Cardiac muscle cell (in vitro differentiated cells and primary cell): Measurements from ENCODE around the gene SH3RF3. TPM values are rescaled to one million over a fixed set of nuclear protein-coding genes. Genes with fewer than 3 reads are reported as not detected.
"Not testable (repeated sequence)": the region's sequence is repeated elsewhere in the genome, so short reads cannot be mapped to it uniquely, and the experiment has no call there.

Experiments used
- DNase-seq, 2 donors: peaks; one replicate each; pipeline versions ENCODE4 v3.0.0 to v3.0.0-alpha.2; 2010 to 2017; ENCODE audit warnings: low read depth in 1 of 2, low spot score in 1 of 2
- H3K27ac ChIP-seq: fragments of 200-600 bp; sonication (generic); 2 replicates; pipeline ENCODE4 v1.5.1; 2016
- H3K27me3 ChIP-seq: fragments of 200-600 bp; sonication (generic); 2 replicates; pipeline ENCODE4 v1.6.0; 2016; ENCODE audit warnings: control low read depth
- H3K36me3 ChIP-seq: fragments of 200-600 bp; sonication (generic); 2 replicates; pipeline ENCODE4 v1.5.1; 2016; ENCODE audit warnings: control low read depth
- H3K4me1 ChIP-seq: fragments of 200-600 bp; sonication (generic); 2 replicates; pipeline ENCODE4 v1.8.1; 2017; ENCODE audit warnings: low read depth, mild to moderate bottlenecking, mixed run types
- H3K4me3 ChIP-seq: fragments of 200-600 bp; sonication (generic); 2 replicates; pipeline ENCODE4 v1.5.1; 2016; ENCODE audit warnings: mild to moderate bottlenecking
- H3K9me3 ChIP-seq: fragments of 200-600 bp; sonication (generic); 2 replicates; pipeline ENCODE4 v1.5.1; 2017; ENCODE audit warnings: low read depth, mild to moderate bottlenecking, control low read depth
- CTCF ChIP-seq: IDR thresholded peaks from 2 replicates; pipeline ENCODE4 v1.5.1; 2012; ENCODE audit warnings: low read depth, mild to moderate bottlenecking, low read length
- polyA plus RNA-seq: library from polyadenylated mRNA; unstranded; fragments of >200 nt; fragmentation: Nextera tagmentation; extraction: Ambion mirVana; gene quantifications from 2 replicates; pipeline ENCODE4 v1.2.1, GENCODE V29; 2016
- total RNA-seq: library from RNA; depleted of rRNA; stranded (reverse); fragments of >200 nt; gene quantifications from 2 replicates; pipeline ENCODE4 v1.2.3, GENCODE V29; 2016

The SH3RF3 gene
- total and polyA plus RNA-seq, 2 experiments from 2014 or later = 1.2 to 1.7 TPM

- DNase-seq = peak in 1 of 2 donors; percentile 19
- Histone ChIP-seq H3K36me3 (no peaks in the 10 kb centered on the region), H3K27ac (no peak overlapping the region), H3K9me3 (no peaks in the 10 kb centered on the region), H3K4me3 (no peak overlapping the region), H3K27me3 (no peaks in the 10 kb centered on the region), H3K4me1 (peaks cover 22% of the 10 kb centered on the region)
- no peak for TF ChIP-seq CTCF
Observed at GRCh38 chr2:109531221-109531620, 402.2 kb downstream of the SH3RF3 start.

GRCh38 chr2:109531896-109532727, 403.1 kb downstream of the SH3RF3 start:
- no peak overlapping the region for H3K27ac ChIP-seq
- H3K4me1 ChIP-seq = peaks cover 22% of the 10 kb centered on the region
- H3K9me3 ChIP-seq = no peaks in the 10 kb centered on the region
- TF ChIP-seq CTCF = no peak
- no peaks in the 10 kb centered on the region for H3K27me3 ChIP-seq
- no peaks in the 10 kb centered on the region for H3K36me3 ChIP-seq
- no peak for DNase-seq
- H3K4me3 ChIP-seq = no peak overlapping the region

GRCh38 chr2:109532728-109533076, 403.7 kb downstream of the SH3RF3 start:
- peaks cover 22% of the 10 kb centered on the region for H3K4me1 ChIP-seq
- no peak overlapping the region for H3K27ac ChIP-seq
- DNase-seq = no peak
- TF ChIP-seq CTCF = no peak
- H3K27me3 ChIP-seq = no peaks in the 10 kb centered on the region
- no peaks in the 10 kb centered on the region for H3K9me3 ChIP-seq
- H3K4me3 ChIP-seq = no peak overlapping the region
- H3K36me3 ChIP-seq = no peaks in the 10 kb centered on the region

GRCh38 chr2:109533823-109534222, 404.8 kb downstream of the SH3RF3 start:
- peak in 1 of 2 donors; percentile 27 for DNase-seq
- H3K4me3 ChIP-seq = no peak overlapping the region
- H3K9me3 ChIP-seq = no peaks in the 10 kb centered on the region
- no peak for TF ChIP-seq CTCF
- no peaks in the 10 kb centered on the region for H3K36me3 ChIP-seq
- H3K27me3 ChIP-seq = no peaks in the 10 kb centered on the region
- no peak overlapping the region for H3K27ac ChIP-seq
- H3K4me1 ChIP-seq = peaks cover 22% of the 10 kb centered on the region

- DNase-seq = peak in 1 of 2 donors; percentile 60
- H3K27me3 ChIP-seq = no peaks in the 10 kb centered on the region
- H3K36me3 ChIP-seq = no peaks in the 10 kb centered on the region
- H3K4me1 ChIP-seq = peaks cover 22% of the 10 kb centered on the region
- H3K9me3 ChIP-seq = no peaks in the 10 kb centered on the region
- H3K27ac ChIP-seq = peak overlapping the region; percentile 37
- no peak overlapping the region for H3K4me3 ChIP-seq
- no peak for TF ChIP-seq CTCF
Observed at GRCh38 chr2:109535217-109535946, 406.4 kb downstream of the SH3RF3 start.

- H3K4me1 ChIP-seq = peaks cover 22% of the 10 kb centered on the region
- not testable (repeated sequence) for H3K27me3 ChIP-seq, H3K9me3 ChIP-seq, H3K4me3 ChIP-seq, H3K36me3 ChIP-seq, H3K27ac ChIP-seq
- DNase-seq = peak in 1 of 2 donors; percentile 61
Observed at GRCh38 chr2:109536556-109536955, 407.6 kb downstream of the SH3RF3 start.
